ENCODE data around the gene DSG2.

DSG2 gene

DNA sequence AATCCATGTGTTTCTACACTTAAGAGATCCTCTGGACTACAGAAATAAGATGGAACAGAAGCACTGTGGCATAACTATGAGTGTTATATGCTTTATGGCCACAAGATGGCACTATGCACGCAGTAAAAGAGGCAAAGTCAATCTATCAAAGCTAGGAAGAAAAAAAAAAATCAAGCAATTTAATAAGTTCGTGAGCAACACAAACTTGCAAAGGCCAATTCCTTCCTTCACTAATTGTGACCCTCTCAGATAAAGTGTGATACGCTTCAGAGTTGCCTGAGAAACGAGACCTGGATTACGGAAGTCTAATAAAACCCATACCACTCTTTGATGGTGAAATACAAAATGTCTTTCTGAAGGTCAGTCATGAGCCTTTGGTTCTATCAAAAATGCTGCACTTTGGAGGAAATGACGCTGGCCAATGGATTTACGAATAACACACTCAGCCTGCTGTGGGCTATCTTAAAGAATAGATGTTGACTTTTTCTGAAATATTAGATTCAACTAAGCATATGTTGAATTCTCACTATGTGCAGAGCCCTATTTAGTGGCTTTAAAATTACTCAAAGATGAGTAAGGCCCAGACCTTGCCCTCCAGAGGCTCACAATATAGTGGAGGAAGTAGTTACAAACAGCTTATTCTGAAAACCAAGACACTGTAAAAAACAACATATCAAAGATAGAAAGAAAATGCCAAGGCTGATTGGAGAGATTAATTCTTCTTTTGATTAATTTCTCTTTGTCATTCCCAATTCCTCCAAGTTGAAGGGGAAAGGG is 58.2 kb downstream of the DSG2 start:
- DNase-seq (ENCODE audit: low spot score), result peak; percentile 51

- DNase-seq (ENCODE audit: low spot score), result no peak
Measured at GRCh38 chr18:31557446-31557845, 59.5 kb downstream of the DSG2 start.

- no peak for DNase-seq (ENCODE audit: low spot score)
Measured at GRCh38 chr18:31558567-31558966, 60.6 kb downstream of the DSG2 start.

- DNase-seq (ENCODE audit: low spot score), result no peak
Measured at GRCh38 chr18:31562726-31563125, 64.7 kb downstream of the DSG2 start.

- peak; percentile 1 for DNase-seq (ENCODE audit: low spot score)
Measured at GRCh38 chr18:31563778-31564177, 65.8 kb downstream of the DSG2 start.

GRCh38 chr18:31565345-31565744 is 67.4 kb downstream of the DSG2 start:
- DNase-seq (ENCODE audit: low spot score), result no peak

DNA sequence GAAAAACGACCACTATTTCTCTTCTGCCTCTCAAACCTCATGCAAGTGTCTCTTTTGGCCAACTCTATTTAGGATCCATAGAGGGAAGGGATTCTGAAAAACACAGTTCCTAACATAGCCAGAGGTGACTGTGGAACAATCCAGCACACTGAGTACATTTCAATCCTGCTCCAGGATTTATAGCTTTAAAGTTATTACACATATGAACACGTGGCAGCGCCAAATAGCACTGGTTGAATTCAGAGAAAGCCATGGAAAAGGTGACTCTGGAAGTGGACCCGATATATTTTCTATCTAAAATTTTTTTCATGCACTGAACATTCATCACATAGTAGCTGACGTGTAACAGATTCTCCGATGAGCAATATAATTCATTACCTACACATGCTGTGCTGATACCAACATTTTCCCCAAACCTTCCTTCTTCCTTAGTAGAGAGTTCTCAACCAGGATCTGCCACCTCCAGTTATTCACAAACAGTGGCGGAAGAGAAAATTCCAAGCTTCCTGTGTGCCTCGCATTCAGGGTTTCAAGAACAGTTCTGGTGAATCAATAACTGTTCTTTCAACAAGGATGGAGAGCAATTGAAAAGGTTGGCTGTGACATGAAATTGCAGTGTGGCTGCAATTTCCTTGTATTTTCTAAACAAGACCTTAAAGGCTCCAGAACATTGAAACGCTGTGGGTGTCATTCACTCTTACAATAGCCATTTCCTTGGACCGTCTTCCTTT is 68.0 kb downstream of the DSG2 start:
- DNase-seq (ENCODE audit: low spot score), result no peak

DNA sequence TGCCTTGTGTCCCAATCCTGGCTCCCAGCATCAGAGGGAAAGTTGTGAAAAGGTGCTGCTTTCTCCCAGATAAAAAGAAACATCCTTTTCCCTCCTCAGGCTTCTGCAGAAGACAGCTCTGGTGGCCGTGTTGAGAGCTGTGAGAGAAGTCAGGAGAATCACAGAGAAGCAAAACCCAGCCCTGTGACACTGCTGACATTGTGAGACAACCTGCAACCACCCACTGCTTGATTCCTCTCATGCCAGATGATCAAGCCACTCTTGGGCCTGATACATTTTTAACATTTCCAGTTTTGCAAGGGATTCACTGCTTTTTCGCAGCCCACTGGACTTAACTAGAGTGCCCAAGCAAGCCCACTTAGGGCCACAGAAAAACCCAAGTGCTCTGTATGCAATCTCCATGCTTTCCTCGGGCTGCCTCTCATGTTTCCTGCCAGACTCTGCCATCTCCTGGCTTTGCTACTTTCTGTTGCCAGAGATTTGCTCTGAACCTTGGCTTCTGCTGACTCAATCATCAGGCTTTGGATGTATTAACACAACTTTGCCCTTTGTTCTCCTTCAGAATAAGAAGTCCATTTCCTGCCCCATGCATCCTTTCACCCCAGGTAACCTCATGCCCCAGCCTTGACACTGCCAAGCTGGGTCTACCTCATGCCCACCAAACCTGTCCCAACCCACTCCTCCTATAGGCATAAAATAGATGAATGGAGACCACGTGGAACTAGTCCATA is 68.8 kb downstream of the DSG2 start:
- DNase-seq (ENCODE audit: low spot score), result no peak

DNA sequence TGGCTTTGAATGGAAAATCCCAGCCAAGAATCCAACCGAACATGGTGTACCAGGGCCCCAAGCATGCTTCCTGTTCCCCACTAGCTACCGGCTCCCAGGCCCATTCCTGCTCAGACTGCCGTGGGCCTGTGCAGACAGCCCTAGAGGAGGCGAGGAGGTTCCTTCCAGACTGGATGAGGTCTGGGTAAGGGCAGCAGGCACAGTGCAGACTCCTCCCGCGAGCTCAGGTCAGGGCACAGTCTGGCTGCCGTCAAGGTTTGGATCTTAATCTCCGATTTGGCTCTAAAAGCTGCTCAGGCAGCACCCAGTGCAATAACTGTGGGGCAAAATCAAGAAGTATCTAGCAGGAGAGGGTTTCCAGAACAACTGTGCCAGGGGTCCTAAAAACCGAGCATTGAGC is 74.4 kb downstream of the DSG2 start:
- no peak for DNase-seq (ENCODE audit: low spot score)

GRCh38 chr18:31573051-31573450 is 75.1 kb downstream of the DSG2 start:
- no peak for DNase-seq (ENCODE audit: low spot score)

GRCh38 chr18:31574359-31574758 is 76.4 kb downstream of the DSG2 start:
- no peak for DNase-seq (ENCODE audit: low spot score)

DNA sequence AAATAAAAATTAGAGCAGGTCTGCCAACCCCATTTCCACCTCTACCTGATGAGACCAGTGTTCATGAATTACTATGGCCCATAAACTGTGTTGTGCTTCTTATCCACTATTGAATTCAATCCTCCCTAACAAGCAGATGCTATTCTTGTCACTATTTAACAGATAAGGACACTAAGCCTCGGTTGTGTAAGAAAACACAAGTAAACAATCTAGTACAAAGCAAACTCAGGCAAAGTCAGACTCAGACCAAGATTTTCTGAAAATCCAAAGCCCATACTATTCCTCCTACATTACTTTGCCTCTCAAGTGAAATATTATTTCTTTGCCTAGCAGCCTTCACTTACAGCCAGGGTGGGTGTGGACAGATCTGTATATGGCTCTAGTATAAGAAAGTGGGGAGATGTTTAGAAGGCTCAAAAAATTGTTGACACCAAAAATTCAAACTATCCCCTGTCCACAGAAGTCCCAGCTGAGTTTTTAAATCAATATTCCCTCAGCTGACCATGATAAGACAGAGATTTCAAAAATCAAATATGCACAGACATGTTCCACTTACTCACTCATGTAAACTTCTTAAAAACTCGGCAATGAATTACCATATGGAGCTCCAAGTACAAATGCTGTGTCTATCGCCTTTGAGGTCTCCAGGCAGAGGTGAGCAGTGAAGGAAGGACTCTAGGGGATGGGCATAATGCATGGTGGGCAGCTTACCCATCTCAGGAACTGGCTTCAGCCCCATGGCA is 77.7 kb downstream of the DSG2 start:
- no peak for DNase-seq (ENCODE audit: low spot score)

DNA sequence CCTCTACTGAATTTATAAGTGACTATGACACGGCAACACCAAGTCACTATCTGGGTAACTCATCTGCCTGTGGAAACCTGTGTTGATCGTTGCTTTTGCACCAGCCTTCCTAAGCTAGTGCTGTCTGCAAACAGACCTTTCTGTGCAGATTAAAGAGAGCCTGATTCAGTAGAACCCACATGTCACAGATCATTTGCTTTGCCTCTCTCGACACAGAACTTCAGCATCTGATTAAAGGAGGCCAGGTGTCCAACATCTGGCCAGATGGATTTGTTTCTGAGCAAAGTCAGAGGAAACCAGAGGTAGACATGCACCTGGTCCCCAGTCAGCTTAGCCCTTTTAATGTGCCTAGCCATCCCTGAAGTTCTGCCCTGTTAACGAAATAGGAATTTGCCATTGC is 78.7 kb downstream of the DSG2 start:
- no peak for DNase-seq (ENCODE audit: low spot score)

GRCh38 chr18:31577195-31577594 is 79.2 kb downstream of the DSG2 start:
- DNase-seq (ENCODE audit: low spot score), result no peak

- DNase-seq (ENCODE audit: low spot score), result no peak
Measured at GRCh38 chr18:31578126-31578525, 80.1 kb downstream of the DSG2 start.

- DNase-seq (ENCODE audit: low spot score), result no peak
Measured at GRCh38 chr18:31579375-31579774, 81.4 kb downstream of the DSG2 start.

DNA sequence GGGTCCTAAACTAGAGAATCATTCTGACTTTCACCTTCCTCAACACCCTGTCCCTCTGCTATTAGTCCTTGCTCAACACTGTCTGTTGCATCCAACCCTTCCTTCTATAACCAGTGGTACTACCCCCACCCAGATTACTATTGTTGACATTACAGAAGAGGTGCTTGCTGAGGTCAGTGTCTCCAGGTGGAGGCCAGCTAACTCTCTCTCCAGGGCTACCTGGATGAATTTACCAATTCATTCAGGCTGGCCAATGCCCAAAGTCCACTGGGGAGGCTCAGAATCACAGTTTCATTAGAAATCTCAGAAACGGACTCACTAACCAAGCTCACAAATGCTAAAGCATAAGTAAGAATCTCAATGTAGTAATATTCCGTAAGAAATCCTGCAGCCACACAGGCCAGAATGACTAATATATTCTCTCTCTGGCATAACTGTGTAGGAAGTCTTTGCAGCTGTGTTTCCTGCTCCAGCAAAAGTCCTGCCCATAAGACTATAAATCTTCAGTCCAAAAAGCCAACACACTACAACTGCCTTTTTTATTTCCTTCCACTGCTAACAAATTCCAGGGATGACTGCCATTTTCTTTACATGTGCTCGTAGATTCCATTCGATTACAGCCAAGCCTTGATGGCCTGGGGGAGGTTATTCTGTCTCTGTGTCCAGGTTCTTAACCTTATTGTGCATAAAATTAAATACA is 83.7 kb downstream of the DSG2 start:
- DNase-seq (ENCODE audit: low spot score), result no peak

DNA sequence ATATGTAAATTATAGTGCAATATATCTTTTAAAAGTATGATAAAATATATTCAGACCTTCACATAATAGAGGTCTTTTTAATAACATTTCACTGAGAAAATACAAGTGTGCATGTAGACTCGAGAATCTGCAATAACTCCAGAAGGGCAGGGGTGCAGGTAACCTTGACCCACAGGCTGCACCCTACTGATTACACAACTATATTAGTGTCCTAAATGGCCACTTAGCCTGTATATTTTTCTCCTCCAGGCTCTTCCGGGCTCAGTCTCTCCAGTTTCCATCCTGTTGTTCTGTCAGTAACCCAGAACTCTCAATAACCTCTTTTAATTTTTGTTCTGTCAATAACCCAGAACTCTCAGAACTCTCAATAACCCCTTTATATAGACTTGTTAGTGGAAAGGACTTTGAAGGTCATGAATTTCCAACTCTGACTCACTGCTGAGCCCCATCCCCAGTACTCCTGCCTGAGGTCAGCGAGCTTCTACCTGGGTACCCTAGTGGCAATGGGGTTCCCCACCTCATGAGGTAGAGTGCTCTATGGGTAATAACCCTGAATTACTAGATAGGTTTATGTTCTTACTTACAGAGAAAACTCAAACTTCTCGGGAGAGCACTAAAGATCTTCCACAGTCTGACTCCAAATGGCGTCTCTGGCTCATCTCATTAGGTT is 85.3 kb downstream of the DSG2 start:
- DNase-seq (ENCODE audit: low spot score), result no peak

DNA sequence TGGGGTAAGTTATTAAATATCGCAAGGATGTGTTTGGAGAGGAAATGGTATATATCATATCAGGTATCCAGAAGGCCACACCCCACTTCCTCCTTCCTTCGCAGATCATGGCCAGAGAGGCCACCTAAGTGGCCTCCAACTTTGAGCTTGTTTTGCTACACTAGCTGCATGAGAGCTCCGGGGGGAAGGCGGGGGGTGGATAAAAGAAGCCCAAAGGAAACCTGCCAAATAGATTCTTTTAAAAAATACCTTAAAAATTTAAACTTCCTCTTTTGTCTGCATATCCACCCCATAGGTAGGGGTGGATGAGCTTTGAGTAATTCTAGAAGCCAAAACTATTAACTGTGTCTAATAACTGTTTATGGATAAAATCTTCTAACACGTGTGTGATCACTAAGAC is 88.0 kb downstream of the DSG2 start:
- no peak for DNase-seq (ENCODE audit: low spot score)

- DNase-seq (ENCODE audit: low spot score), result no peak
Measured at GRCh38 chr18:31586616-31587015, 88.6 kb downstream of the DSG2 start.

DNA sequence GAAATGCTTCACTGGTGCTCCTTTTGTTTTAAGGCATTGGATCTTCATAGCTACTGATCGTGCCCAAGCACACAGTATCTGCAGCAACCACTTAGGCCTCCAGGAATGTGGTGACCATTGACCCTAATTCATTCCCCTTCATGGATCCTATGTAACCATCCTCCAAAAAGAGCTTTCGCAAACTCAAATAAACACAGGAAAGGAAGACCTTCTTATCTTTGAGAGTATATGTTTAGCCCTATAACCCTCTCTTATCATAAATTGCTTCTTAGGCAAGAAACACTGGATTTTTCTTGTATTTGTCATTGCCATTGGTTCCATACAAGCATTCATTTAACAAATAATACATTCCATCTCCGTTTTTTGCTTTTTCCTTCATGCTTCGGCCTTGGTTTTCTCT is 89.6 kb downstream of the DSG2 start:
- DNase-seq (ENCODE audit: low spot score), result no peak

Data from SW480 (cell line).